Muscle layer of colon (tissue), 2 donors: ENCODE measurements around the gene ZG16B.

Experiments used
- H3K27ac ChIP-seq: one replicate; pipeline ENCODE4 v1.7.0; 2013; ENCODE audit warnings: low read depth, mild to moderate bottlenecking, low read length, moderate library complexity
- H3K27me3 ChIP-seq, 2 donors: one replicate each; pipeline ENCODE4 v1.7.0; 2013; ENCODE audit warnings: low read length in 2 of 2, mild to moderate bottlenecking in 2 of 2; ENCODE audit not compliant: insufficient read depth in 2 of 2, control insufficient read depth in 1 of 2
- H3K36me3 ChIP-seq: one replicate; pipeline ENCODE4 v1.7.0; 2013; ENCODE audit warnings: mild to moderate bottlenecking, low read length; ENCODE audit not compliant: insufficient read depth
- H3K4me1 ChIP-seq: one replicate; pipeline ENCODE4 v1.7.0; 2013; ENCODE audit warnings: mild to moderate bottlenecking, low read length; ENCODE audit not compliant: insufficient read depth
- H3K4me3 ChIP-seq, 2 donors: one replicate each; pipeline ENCODE4 v1.7.0; 2013; ENCODE audit warnings: low read length in 2 of 2, low read depth in 1 of 2, mild to moderate bottlenecking in 1 of 2, moderate library complexity in 1 of 2
- H3K9ac ChIP-seq: one replicate; pipeline ENCODE4 v1.7.0; 2013; ENCODE audit warnings: low read length
- H3K9me3 ChIP-seq: one replicate; pipeline ENCODE4 v1.7.0; 2013; ENCODE audit warnings: mild to moderate bottlenecking, low read length
- donor health status: abdominal sarcoma.
- donor health status: Adenocarcinoma of cecum.

Gene ZG16B

DNA sequence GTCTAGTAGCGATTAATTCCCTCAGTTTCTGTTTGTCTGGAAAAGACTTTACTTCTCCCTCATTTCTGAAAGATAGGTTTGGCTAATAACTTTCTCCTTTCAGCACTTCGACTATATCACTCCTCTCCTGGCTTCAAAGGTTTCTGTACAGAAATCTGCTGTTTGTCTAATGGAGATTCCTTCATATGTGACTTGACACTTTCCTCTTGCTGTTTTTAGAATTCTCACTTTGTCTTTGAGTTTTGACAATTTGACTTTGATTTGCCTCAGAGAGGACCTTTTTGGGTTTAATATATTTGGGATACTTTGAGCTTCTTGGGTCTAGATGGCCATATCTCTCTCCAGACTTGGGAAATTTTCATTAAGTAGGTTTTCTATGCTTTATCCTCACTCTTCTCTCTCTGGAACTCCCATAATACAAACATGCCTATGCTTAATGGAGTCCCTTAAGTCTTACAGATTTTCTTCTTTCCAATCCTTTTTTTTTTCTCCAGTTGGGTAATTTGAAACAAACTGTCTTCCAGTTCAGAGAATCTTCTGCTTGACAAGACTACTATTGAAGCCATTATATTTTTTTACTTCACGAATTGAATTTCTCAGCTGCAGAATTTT is 20.8 kb upstream of the ZG16B start:
- Histone ChIP-seq H3K27me3 (peaks cover 0 to 5% of the 10 kb centered on the region in 2 donors), H3K4me3 (no peak overlapping the region), H3K36me3 (no peaks in the 10 kb centered on the region), H3K9me3 (no peaks in the 10 kb centered on the region), H3K27ac (no peak overlapping the region), H3K9ac (no peak overlapping the region), H3K4me1 (no peaks in the 10 kb centered on the region)

GRCh38 chr16:2810651-2811050 is 19.5 kb upstream of the ZG16B start:
- Histone ChIP-seq H3K27ac (no peak overlapping the region), H3K27me3 (peaks cover 0 to 7% of the 10 kb centered on the region in 2 donors), H3K9ac (no peak overlapping the region), H3K4me1 (no peaks in the 10 kb centered on the region), H3K4me3 (no peak overlapping the region), H3K36me3 (no peaks in the 10 kb centered on the region), H3K9me3 (no peaks in the 10 kb centered on the region)

GRCh38 chr16:2811703-2812471 is 18.2 kb upstream of the ZG16B start:
- Histone ChIP-seq H3K4me1 (no peaks in the 10 kb centered on the region), H3K36me3 (no peaks in the 10 kb centered on the region), H3K9me3 (no peaks in the 10 kb centered on the region), H3K27me3 (peaks cover 0 to 7% of the 10 kb centered on the region in 2 donors), H3K27ac (no peak overlapping the region), H3K9ac (no peak overlapping the region), H3K4me3 (no peak overlapping the region)

DNA sequence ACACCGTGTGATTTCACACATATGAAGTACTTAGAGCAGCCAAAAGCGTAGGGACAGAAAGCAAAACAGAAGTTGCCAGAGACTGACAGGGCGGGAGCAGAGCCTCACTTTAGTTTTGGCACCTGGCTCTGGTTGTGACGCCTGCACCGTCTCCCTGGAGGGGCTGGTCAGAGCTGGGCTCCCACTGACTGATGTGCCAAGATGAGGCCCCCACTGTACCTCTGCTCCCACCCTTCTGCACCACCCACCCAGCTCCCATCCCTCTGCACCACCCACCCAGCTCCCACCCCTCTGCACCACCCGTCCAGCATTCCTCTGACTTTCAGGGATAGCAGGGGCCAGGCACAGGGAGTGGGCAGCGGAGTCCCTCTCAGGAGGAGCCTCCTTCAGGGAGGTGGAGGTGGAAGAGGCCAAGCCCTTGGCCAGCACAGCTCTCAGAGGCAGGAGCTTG is 16.3 kb upstream of the ZG16B start:
- no peak overlapping the region for H3K9ac ChIP-seq
- H3K36me3 ChIP-seq, result no peaks in the 10 kb centered on the region
- no peak overlapping the region for H3K27ac ChIP-seq
- no peaks in the 10 kb centered on the region for H3K4me1 ChIP-seq
- peaks cover 0 to 7% of the 10 kb centered on the region in 2 donors for H3K27me3 ChIP-seq
- no peak overlapping the region for H3K4me3 ChIP-seq
- no peaks in the 10 kb centered on the region for H3K9me3 ChIP-seq

- no peak overlapping the region for H3K9ac ChIP-seq
- H3K4me3 ChIP-seq, result no peak overlapping the region
- peaks cover 0 to 7% of the 10 kb centered on the region in 2 donors for H3K27me3 ChIP-seq
- no peaks in the 10 kb centered on the region for H3K4me1 ChIP-seq
- H3K36me3 ChIP-seq, result no peaks in the 10 kb centered on the region
- no peak overlapping the region for H3K27ac ChIP-seq
- no peaks in the 10 kb centered on the region for H3K9me3 ChIP-seq
These were observed 15.4 kb upstream of the ZG16B start for GRCh38 chr16:2814551-2815298.

DNA sequence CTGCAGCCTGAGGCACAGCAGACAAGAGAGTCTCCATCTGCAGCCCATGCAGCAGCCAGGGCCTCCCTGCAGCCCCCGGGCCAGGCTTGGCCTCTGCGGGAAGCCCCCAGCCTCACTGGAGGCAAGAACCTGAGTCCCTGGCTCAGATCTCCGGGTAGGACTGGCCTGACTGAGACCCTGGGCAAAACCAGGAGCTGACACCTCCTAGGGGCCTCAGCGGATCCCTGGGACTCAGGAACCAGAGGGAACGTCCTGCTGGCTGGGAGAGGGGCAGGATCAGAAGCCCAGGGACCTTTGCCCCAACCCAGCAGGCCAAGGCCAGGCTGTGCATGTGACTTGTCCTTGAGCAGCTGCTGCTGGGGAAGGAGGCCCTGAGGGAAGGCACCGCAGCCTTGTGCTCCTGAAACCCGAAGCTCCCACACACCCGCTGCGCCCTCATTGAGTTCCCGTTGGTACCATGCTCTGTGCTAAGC is 14.8 kb upstream of the ZG16B start:
- H3K27ac ChIP-seq, result no peak overlapping the region
- no peaks in the 10 kb centered on the region for H3K36me3 ChIP-seq
- no peaks in the 10 kb centered on the region for H3K4me1 ChIP-seq
- H3K4me3 ChIP-seq, result no peak overlapping the region
- no peaks in the 10 kb centered on the region for H3K9me3 ChIP-seq
- no peak overlapping the region for H3K9ac ChIP-seq
- H3K27me3 ChIP-seq, result peaks cover 0 to 7% of the 10 kb centered on the region in 2 donors

GRCh38 chr16:2816751-2817339 is 13.3 kb upstream of the ZG16B start, which contains the start of gene PRSS21:
TSS of gene PRSS21 (plus strand) at chr16:2817237. CDS start at chr16:2817269, 32 bp downstream.
- Histone ChIP-seq H3K4me3 (no peak within 1 kb of the TSS), H3K27ac (no peak within 1 kb of the TSS), H3K27me3 (peaks cover 0 to 7% of the 10 kb centered on the region in 2 donors), H3K9ac (no peak within 1 kb of the TSS), H3K9me3 (no peaks in the 10 kb centered on the region), H3K4me1 (no peaks in the 10 kb centered on the region), H3K36me3 (no peaks in the 10 kb centered on the region)

DNA sequence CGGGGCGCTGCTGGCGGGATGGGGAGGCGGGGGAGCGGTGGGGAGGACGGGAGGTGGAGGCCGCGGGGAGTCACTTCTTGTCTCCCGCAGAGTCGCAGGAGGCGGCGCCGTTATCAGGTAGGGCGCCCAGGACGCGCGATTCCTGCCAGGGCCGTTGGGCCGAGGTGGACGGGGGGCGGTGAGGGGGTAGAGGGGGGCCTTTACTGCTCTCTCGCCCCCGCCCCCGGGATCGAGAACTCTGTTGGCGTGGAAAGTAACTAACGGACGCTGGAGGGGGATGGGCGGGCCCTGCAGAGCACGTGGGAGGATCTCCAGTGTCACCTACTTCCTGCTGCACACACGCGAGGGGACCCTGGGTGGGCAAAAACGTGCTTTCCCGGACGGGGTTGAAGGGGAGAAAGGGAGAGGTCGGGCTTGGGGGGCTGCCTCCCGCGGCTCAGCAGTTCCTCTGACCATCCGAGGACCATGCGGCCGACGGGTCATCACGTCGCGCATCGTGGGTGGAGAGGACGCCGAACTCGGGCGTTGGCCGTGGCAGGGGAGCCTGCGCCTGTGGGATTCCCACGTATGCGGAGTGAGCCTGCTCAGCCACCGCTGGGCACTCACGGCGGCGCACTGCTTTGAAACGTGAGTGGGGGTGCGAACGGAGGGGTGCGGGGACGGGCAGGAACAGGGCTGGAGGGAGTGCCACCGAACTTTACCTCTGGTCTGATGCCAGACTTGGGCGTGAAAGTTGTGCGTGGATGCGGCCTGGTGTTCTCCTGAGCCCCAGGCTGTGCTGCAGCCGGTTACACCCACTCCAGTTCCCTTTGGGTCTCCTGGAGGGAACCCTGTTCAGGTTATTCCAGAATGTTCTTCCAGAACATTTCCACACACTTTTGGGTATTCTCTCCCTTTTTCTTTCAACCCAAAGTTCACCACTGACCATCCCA is 12.5 kb upstream of the ZG16B start:
- H3K9me3 ChIP-seq, result no peaks in the 10 kb centered on the region
- H3K27me3 ChIP-seq, result peaks cover 0 to 7% of the 10 kb centered on the region in 2 donors
- H3K27ac ChIP-seq, result no peak overlapping the region
- H3K4me1 ChIP-seq, result no peaks in the 10 kb centered on the region
- H3K36me3 ChIP-seq, result no peaks in the 10 kb centered on the region
- no peak overlapping the region for H3K4me3 ChIP-seq
- H3K9ac ChIP-seq, result no peak overlapping the region

GRCh38 chr16:2818272-2818876 is 11.7 kb upstream of the ZG16B start:
- no peaks in the 10 kb centered on the region for H3K9me3 ChIP-seq
- H3K4me1 ChIP-seq, result no peaks in the 10 kb centered on the region
- no peak overlapping the region for H3K27ac ChIP-seq
- H3K27me3 ChIP-seq, result peaks cover 0 to 7% of the 10 kb centered on the region in 2 donors
- no peaks in the 10 kb centered on the region for H3K36me3 ChIP-seq
- no peak overlapping the region for H3K4me3 ChIP-seq
- H3K9ac ChIP-seq, result no peak overlapping the region
